Choroid plexus epithelial cell (primary cell): ENCODE measurements around the gene ARHGAP44.
A peak's percentile ranks its signal among the peaks of the same experiment; 100 is the strongest.

Experiments
- DNase-seq: peaks from one replicate; pipeline ENCODE4 v3.0.0-alpha.2; 2010; ENCODE audit warnings: low read depth
- H3K4me3 ChIP-seq: 2 replicates; pipeline ENCODE4 v1.5.1; 2011; ENCODE audit warnings: low read depth, mild to moderate bottlenecking, control low read depth, low read length, moderate library complexity
- CTCF ChIP-seq: conservative IDR thresholded peaks from 2 replicates; pipeline ENCODE4 v1.5.1; 2011; ENCODE audit warnings: low read depth, mild to moderate bottlenecking, control low read depth, inconsistent platforms, low read length, moderate library complexity

Gene ARHGAP44

GRCh38 chr17:12953156-12953555 is 163.9 kb downstream of the ARHGAP44 start:
- no peak for TF ChIP-seq CTCF

GRCh38 chr17:12955521-12955920 is 166.2 kb downstream of the ARHGAP44 start:
- no peak overlapping the region for H3K4me3 ChIP-seq
- no peak for TF ChIP-seq CTCF
- no peak for DNase-seq

More at GRCh38 chr17:12953156-12953555, 163.9 kb downstream of the ARHGAP44 start:
- H3K4me3 ChIP-seq, result no peak overlapping the region
- no peak for DNase-seq

GRCh38 chr17:12958786-12959185 is 169.5 kb downstream of the ARHGAP44 start:
- H3K4me3 ChIP-seq, result no peak overlapping the region
- DNase-seq, result no peak
- no peak for TF ChIP-seq CTCF

- DNase-seq, result peak; percentile 34
- TF ChIP-seq CTCF, result no peak
- no peak overlapping the region for H3K4me3 ChIP-seq
These were observed 170.1 kb downstream of the ARHGAP44 start for GRCh38 chr17:12959441-12959840.

GRCh38 chr17:12961655-12962054 is 172.4 kb downstream of the ARHGAP44 start:
- no peak for DNase-seq
- H3K4me3 ChIP-seq, result no peak overlapping the region
- no peak for TF ChIP-seq CTCF

GRCh38 chr17:12963505-12963904 is 174.2 kb downstream of the ARHGAP44 start:
- no peak for DNase-seq
- no peak for TF ChIP-seq CTCF
- H3K4me3 ChIP-seq, result no peak overlapping the region

- no peak for TF ChIP-seq CTCF
- DNase-seq, result no peak
- no peak overlapping the region for H3K4me3 ChIP-seq
These were observed 174.9 kb downstream of the ARHGAP44 start for GRCh38 chr17:12964162-12964561.
